Measurements from ENCODE around the gene FTL. TPM values are rescaled to one million over a fixed set of nuclear protein-coding genes. Genes with fewer than 3 reads are reported as not detected.

The FTL gene
- total RNA-seq, 4 donors from 2014 or later: 5,480 to 8,362 (median 5,857) TPM

DNA sequence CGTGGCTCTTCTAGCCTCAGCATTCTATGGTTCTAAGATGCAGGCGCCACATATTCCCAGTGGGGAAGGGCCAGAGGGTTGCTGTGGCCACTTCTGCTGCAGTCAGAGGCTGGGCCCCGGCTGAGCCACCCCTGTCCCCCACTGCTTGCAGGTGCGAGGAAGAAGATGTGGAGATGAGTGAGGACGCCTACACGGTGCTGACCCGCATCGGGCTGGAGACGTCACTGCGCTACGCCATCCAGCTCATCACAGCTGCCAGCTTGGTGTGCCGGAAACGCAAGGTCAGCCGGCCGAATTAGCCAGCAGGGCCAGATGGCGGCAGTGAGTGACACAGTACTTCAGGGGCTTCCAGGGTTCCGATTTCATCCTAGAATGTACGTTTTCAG is 49.8 kb downstream of the FTL start:
- Histone ChIP-seq H3K4me1 (peaks cover 0 to 26% (median 19%) of the 10 kb centered on the region in 4 donors), H3K27me3 (peaks cover 0 to 21% of the 10 kb centered on the region in 2 donors), H3K4me3 (no peak overlapping the region), H3K27ac (no peak overlapping the region), H3K9me3 (no peaks in the 10 kb centered on the region), H3K36me3 (peaks cover 0 to 67% (median 16%) of the 10 kb centered on the region in 3 donors)
- no peak for TF ChIP-seq POLR2A (IDR thresholded peaks at IDR 0.05)
- TF ChIP-seq EP300 (IDR thresholded peaks at IDR 0.05): no peak
- TF ChIP-seq, protein P1, sequence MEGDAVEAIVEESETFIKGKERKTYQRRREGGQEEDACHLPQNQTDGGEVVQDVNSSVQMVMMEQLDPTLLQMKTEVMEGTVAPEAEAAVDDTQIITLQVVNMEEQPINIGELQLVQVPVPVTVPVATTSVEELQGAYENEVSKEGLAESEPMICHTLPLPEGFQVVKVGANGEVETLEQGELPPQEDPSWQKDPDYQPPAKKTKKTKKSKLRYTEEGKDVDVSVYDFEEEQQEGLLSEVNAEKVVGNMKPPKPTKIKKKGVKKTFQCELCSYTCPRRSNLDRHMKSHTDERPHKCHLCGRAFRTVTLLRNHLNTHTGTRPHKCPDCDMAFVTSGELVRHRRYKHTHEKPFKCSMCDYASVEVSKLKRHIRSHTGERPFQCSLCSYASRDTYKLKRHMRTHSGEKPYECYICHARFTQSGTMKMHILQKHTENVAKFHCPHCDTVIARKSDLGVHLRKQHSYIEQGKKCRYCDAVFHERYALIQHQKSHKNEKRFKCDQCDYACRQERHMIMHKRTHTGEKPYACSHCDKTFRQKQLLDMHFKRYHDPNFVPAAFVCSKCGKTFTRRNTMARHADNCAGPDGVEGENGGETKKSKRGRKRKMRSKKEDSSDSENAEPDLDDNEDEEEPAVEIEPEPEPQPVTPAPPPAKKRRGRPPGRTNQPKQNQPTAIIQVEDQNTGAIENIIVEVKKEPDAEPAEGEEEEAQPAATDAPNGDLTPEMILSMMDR (IDR thresholded peaks at IDR 0.05): no peak
- DNase-seq (ENCODE audit: low spot score in 2 of 2): no peak
- WGBS, 2 donors: 89 to 90% methylated on average over 13 to 18 of the region's 18 CpGs

DNA sequence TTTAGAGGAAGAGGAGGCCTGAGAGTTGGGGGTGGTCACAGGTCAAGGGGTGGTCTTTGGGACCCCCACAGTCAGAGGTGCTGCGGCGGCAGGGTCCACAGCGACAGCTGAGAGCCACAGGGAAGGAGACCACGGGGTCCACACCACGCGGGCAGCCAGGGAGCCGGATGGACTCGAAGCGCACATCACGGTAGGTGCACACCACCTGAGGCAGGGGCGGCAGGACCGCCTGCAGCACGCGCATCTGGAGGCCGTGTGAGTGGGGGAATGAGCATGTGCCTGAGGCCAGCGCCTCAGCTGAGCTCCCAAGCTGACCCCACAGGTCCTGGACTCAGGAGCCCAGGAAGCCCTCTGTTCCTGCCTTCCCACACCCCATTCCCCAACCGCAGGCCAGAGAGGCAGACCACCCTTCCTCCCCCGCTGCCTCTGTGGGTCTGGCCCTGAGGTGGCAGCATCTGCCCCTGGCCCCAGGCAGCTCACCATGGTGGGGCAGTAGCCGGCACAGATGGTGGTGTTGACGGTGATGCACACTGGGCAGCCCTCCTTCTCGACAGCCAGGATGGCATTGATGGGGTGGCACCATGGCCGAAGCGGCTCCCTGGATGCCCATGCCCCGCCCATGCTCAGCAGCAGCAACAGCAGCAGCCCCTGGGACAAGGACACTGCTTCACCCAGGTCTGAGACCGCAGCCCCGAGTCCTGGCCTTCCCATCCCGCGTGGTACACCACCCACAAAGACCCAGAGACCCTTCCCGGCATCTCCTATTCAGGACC is 51.1 kb downstream of the FTL start:
- no peak overlapping the region for H3K27ac ChIP-seq
- peaks cover 0 to 54% (median 5%) of the 10 kb centered on the region in 3 donors for H3K36me3 ChIP-seq
- H3K27me3 ChIP-seq: peaks cover 0 to 35% of the 10 kb centered on the region in 2 donors
- no peak for DNase-seq (ENCODE audit: low spot score in 2 of 2)
- no peaks in the 10 kb centered on the region for H3K9me3 ChIP-seq
- WGBS, 2 donors: 87 to 93% methylated on average over 16 of the region's 29 CpGs
- H3K4me3 ChIP-seq: no peak overlapping the region
- peaks cover 0 to 26% (median 19%) of the 10 kb centered on the region in 4 donors for H3K4me1 ChIP-seq
- TF ChIP-seq, protein P1 (IDR thresholded peaks at IDR 0.05): no peak

Small RNA genes lying within 50 kb of the gene (small RNA-seq; reads per million reads assigned to genes)
- gene AC026803.1 (not detected), gene MIR6798 (not detected)

Other genes starting within 250 kb of the FTL start
- 1 to 10 TPM; 2.7 to 7.2 (median 5.9) TPM for gene MAMSTR, start 245.6 kb upstream of the FTL start, total RNA-seq
- gene RASIP1, start 224.7 kb upstream of the FTL start, total RNA-seq: 10 to 100 TPM; 12.3 to 23.3 (median 19.8) TPM
- gene IZUMO1, start 218.4 kb upstream of the FTL start, total RNA-seq: under 1 TPM in 2 of 4 donors, not detected in 2; 0.21 to 0.30 TPM
- gene FUT1, start 212.7 kb upstream of the FTL start, total RNA-seq: 1 to 10 TPM in 3 of 4 donors, under 1 TPM in 1; 0.98 to 4.2 (median 2.4) TPM
- not detected for gene FGF21, start 209.8 kb upstream of the FTL start, total RNA-seq
- gene BCAT2, start 154.3 kb upstream of the FTL start, total RNA-seq: 100 to 1,000 TPM in 1 of 4 donors, 10 to 100 TPM in 3; 75.8 to 108 (median 88.3) TPM
- 10 to 100 TPM; 20.1 to 34.5 (median 26.3) TPM for gene HSD17B14, start 128.8 kb upstream of the FTL start, total RNA-seq
- 100 to 1,000 TPM; 211 to 444 (median 282) TPM for gene PLEKHA4, start 96.7 kb upstream of the FTL start, total RNA-seq
- gene PPP1R15A, start 92.9 kb upstream of the FTL start, total RNA-seq: 100 to 1,000 TPM in 2 of 4 donors, 10 to 100 TPM in 2; 81.0 to 171 (median 101) TPM
- gene TULP2, start 66.6 kb upstream of the FTL start, total RNA-seq: 1 to 10 TPM in 1 of 4 donors, under 1 TPM in 2, not detected in 1; 0.22 to 2.5 (median 0.60) TPM
- 100 to 1,000 TPM; 220 to 352 (median 287) TPM for gene NUCB1, start 65.0 kb upstream of the FTL start, total RNA-seq
- gene DHDH, start 31.6 kb upstream of the FTL start, total RNA-seq: 1 to 10 TPM in 1 of 4 donors, not detected in 3; 1.2 TPM
- gene BAX, start 10.4 kb upstream of the FTL start, total RNA-seq: 10 to 100 TPM; 31.4 to 61.2 (median 38.4) TPM
- gene GYS1, start 28.0 kb downstream of the FTL start, total RNA-seq: 10 to 100 TPM; 28.8 to 42.0 (median 31.0) TPM
- gene RUVBL2, start 28.6 kb downstream of the FTL start, total RNA-seq: 100 to 1,000 TPM in 1 of 4 donors, 10 to 100 TPM in 3; 69.2 to 120 (median 78.5) TPM
- gene LHB, start 51.8 kb downstream of the FTL start, total RNA-seq: 1 to 10 TPM in 1 of 4 donors, not detected in 3; 2.6 TPM
- gene CGB3, start 59.0 kb downstream of the FTL start, total RNA-seq: not detected
- not detected for gene CGB2, start 66.6 kb downstream of the FTL start, total RNA-seq
- gene CGB1, start 71.6 kb downstream of the FTL start, total RNA-seq: not detected
- not detected for gene CGB5, start 78.5 kb downstream of the FTL start, total RNA-seq
- gene CGB8, start 83.8 kb downstream of the FTL start, total RNA-seq: not detected
- gene CGB7, start 92.4 kb downstream of the FTL start, total RNA-seq: not detected
- gene NTF4, start 99.5 kb downstream of the FTL start, total RNA-seq: not detected
- gene KCNA7, start 107.4 kb downstream of the FTL start, total RNA-seq: not detected
- gene SNRNP70, start 120.1 kb downstream of the FTL start, total RNA-seq: 100 to 1,000 TPM; 286 to 444 (median 400) TPM
- 10 to 100 TPM; 15.7 to 24.9 (median 19.6) TPM for gene LIN7B, start 149.1 kb downstream of the FTL start, total RNA-seq
- gene C19orf73, start 153.8 kb downstream of the FTL start, total RNA-seq: 1 to 10 TPM in 3 of 4 donors, not detected in 1; 1.0 to 7.8 (median 5.0) TPM
- 1 to 10 TPM; 1.8 to 6.7 (median 3.5) TPM for gene PPFIA3, start 154.2 kb downstream of the FTL start, total RNA-seq
- gene HRC, start 190.1 kb downstream of the FTL start, total RNA-seq: 1 to 10 TPM in 3 of 4 donors, under 1 TPM in 1; 0.60 to 4.3 (median 2.6) TPM
- gene TRPM4, start 192.5 kb downstream of the FTL start, total RNA-seq: 10 to 100 TPM; 12.6 to 22.4 (median 16.7) TPM

Measured in tibial nerve (tissue), 4 donors.